Measurements from ENCODE around the gene RNF4.

DNA sequence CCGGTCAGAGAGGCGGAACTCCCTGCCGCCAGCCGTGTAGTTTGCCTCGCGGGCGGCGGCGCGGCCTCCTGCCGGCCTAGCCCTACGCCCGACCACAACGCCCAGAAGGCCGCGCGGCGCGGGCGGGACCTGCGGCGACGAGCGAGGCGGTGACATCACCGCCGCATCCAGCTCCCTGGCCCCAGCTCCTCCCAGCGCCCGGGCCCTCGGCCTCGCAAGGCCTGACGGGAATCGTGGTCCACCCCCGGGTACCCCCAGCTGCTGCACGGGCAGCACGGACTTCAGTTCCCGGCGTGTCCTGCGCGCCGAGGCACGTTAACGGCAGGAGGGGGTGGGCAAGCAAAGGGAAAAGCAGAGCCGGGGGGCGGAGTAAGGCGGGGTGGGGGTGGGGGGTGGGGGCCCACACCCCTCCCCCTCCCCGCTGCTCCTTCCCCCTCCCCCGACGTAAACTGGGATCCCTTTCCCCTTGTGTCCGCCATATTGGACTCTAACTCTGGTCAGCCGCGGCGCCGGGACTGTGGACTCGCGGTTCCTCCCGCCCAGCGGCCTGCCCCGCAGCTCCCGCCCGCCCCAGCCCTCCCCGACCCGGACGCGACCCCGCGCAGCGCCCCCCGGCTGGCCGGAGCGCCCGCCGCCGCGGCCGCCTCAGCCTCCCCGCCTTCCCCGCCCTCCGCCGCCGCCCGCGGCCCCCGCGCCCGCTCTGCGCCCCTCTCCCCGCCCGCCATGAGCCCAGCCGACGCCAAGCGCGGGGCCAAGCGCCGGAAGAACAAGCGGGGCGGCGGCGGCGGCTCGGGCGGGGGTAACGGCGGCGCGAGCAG is 67.5 kb downstream of the RNF4 start, which contains the start of gene FAM193A:
- TF ChIP-seq ZNF274 (IDR thresholded peaks at IDR 0.05; ENCODE audit: low read depth, low read length) (no peak), YY1 (IDR thresholded peaks at IDR 0.05; ENCODE audit: insufficient read depth, insufficient read length) (peak; percentile 56), SUZ12 (IDR thresholded peaks at IDR 0.05; ENCODE audit: extremely low read depth, insufficient read depth, insufficient read length) (no peak)
